Upper lobe of left lung (tissue), 6 donors: ENCODE results near the gene TJP3. TPM values are rescaled to one million over a fixed set of nuclear protein-coding genes. Genes with fewer than 3 reads are reported as not detected.

Experiments used
- ATAC-seq, 2 donors: fragments of 200-7000 bp; cut with Tn5 transposase; one replicate each; pipeline ENCODE4 v1.9.1; 2022; ENCODE audit warnings: mild to moderate bottlenecking in 2 of 2, moderate library complexity in 2 of 2; ENCODE audit not compliant: low FRiP score in 2 of 2
- DNase-seq, 2 donors: peaks; one replicate each; pipeline ENCODE4 v3.0.0-alpha.2; 2019 to 2020
- H3K27ac ChIP-seq, 4 donors: fragments of 200-600 bp; sonication (generic); one replicate each; pipeline ENCODE4 v1.5.1; 2016 to 2019
- H3K27me3 ChIP-seq, 4 donors: fragments of 200-600 bp; sonication (generic); one replicate each; pipeline ENCODE4 v1.5.1; 2017 to 2019
- H3K36me3 ChIP-seq, 4 donors: fragments of 200-600 bp; sonication (generic); one replicate each; pipeline ENCODE4 v1.5.1; 2016 to 2019
- H3K4me1 ChIP-seq, 4 donors: fragments of 200-600 bp; sonication (generic); one replicate each; pipeline ENCODE4 v1.5.1; 2018 to 2019
- H3K4me3 ChIP-seq, 4 donors: fragments of 200-600 bp; sonication (generic); one replicate each; pipeline ENCODE4 v1.5.1; 2017 to 2019; ENCODE audit warnings: mild to moderate bottlenecking in 2 of 4, moderate library complexity in 1 of 4
- H3K9me3 ChIP-seq, 4 donors: fragments of 200-600 bp; sonication (generic); one replicate each; pipeline ENCODE4 v1.5.1; 2018 to 2019
- CTCF ChIP-seq, 6 experiments: fragments of 450-650 bp in 4 of 6; fragments of 200-600 bp in 2 of 6; sonication (generic) in 2 of 6; IDR thresholded peaks; one replicate each; pipeline ENCODE4 v1.5.1; 2016 to 2019; ENCODE audit warnings: antibody characterized with exemption in 6 of 6
- EP300 ChIP-seq, 4 donors: sonication (generic); formaldehyde crosslinking; IDR thresholded peaks; one replicate each; pipeline ENCODE4 v1.5.1; 2017; ENCODE audit warnings: antibody characterized with exemption in 4 of 4, control low read depth in 2 of 4
- POLR2A ChIP-seq, 4 donors: fragments of 450-650 bp; IDR thresholded peaks; one replicate each; pipeline ENCODE4 v1.5.1; 2016 to 2017; ENCODE audit warnings: antibody characterized with exemption in 4 of 4, mild to moderate bottlenecking in 2 of 4
- POLR2AphosphoS5 ChIP-seq, 2 donors: sonication (generic); formaldehyde crosslinking; IDR thresholded peaks; one replicate each; pipeline ENCODE4 v1.5.1; 2017; ENCODE audit warnings: antibody characterized with exemption in 2 of 2
- WGBS, 2 donors: methylation state at CpG; one replicate each; pipeline ENCODE4 v1.1.5; 2017 to 2018; 5-methylcytosine and 5-hydroxymethylcytosine counted together
- small RNA-seq, 4 donors: library from RNA; depleted of rRNA; stranded (forward); fragments of <200 nt; gene quantifications; one replicate each; pipeline ENCODE3, GENCODE V24; 2016
- total RNA-seq, 6 donors: library from RNA; depleted of rRNA in 4 of 6; stranded (reverse); fragments of >200 nt in 4 of 6; gene quantifications; one replicate each; pipeline versions ENCODE4 v1.1.0 to v1.2.1, GENCODE V29; 2016 to 2021
- donor health status: DM: no; HTN: no; CAD: no; lungs with moderate emphysema.
- donor health status: DM: no; HTN: yes; CAD: no; lungs with severe emphysema.

The TJP3 gene
- total RNA-seq, 6 donors from 2014 or later: 27.2 to 94.3 (median 55.5) TPM

- ATAC-seq (no peak), DNase-seq (no peak)
- Histone ChIP-seq H3K4me3 (no peak overlapping the region), H3K36me3 (no peaks in the 10 kb centered on the region), H3K4me1 (peaks cover 4 to 15% (median 8%) of the 10 kb centered on the region in 4 donors), H3K9me3 (peaks cover 0 to 7% (median 3%) of the 10 kb centered on the region in 4 donors), H3K27me3 (peaks cover 0 to 5% (median 1%) of the 10 kb centered on the region in 4 donors), H3K27ac (no peak overlapping the region)
- 90 to 92% methylated on average over 2 of the region's 2 CpGs for WGBS, 2 donors
- TF ChIP-seq POLR2A (IDR thresholded peaks at IDR 0.05) (no peak), POLR2AphosphoS5 (IDR thresholded peaks at IDR 0.05) (no peak), EP300 (IDR thresholded peaks at IDR 0.05) (no peak), CTCF (IDR thresholded peaks at IDR 0.05) (no peak)
Observed at GRCh38 chr19:3796358-3796757, 88.2 kb downstream of the TJP3 start.

GRCh38 chr19:3798137-3798536, 90.0 kb downstream of the TJP3 start:
- DNase-seq (no peak), ATAC-seq (no peak)
- Histone ChIP-seq H3K27ac (no peak overlapping the region), H3K4me1 (peaks cover 10 to 24% (median 15%) of the 10 kb centered on the region in 4 donors), H3K4me3 (no peak overlapping the region), H3K36me3 (no peaks in the 10 kb centered on the region), H3K27me3 (peaks cover 0 to 14% (median 5%) of the 10 kb centered on the region in 4 donors), H3K9me3 (peaks cover 0 to 7% (median 3%) of the 10 kb centered on the region in 4 donors)
- no peak for TF ChIP-seq EP300 (IDR thresholded peaks at IDR 0.05)
- 61 to 66% methylated on average over 6 of the region's 6 CpGs for WGBS, 2 donors

Small RNA genes lying within 50 kb of the gene (small RNA-seq; reads per million reads assigned to genes)
- gene AC005777.1: 0 reads per million in 4 donors

Other genes with a start within 250 kb of the TJP3 start
- 1 to 10 TPM in 1 of 6 donors, not detected in 5; 1.7 TPM for gene SMIM24, start 227.9 kb upstream of the TJP3 start, total RNA-seq
- gene SMIM44, start 224.9 kb upstream of the TJP3 start, total RNA-seq: not detected
- gene DOHH, start 207.7 kb upstream of the TJP3 start, total RNA-seq: 10 to 100 TPM; 13.3 to 26.8 (median 17.3) TPM
- gene FZR1, start 202.1 kb upstream of the TJP3 start, total RNA-seq: 100 to 1,000 TPM in 1 of 6 donors, 10 to 100 TPM in 5; 19.9 to 110 (median 37.5) TPM
- 1 to 10 TPM in 3 of 6 donors, not detected in 3; 1.6 to 7.3 (median 6.2) TPM for gene TEKTIP1, start 169.2 kb upstream of the TJP3 start, total RNA-seq
- gene MFSD12, start 150.8 kb upstream of the TJP3 start, total RNA-seq: 100 to 1,000 TPM in 2 of 6 donors, 10 to 100 TPM in 4; 44.2 to 178 (median 96.0) TPM
- gene HMG20B, start 135.4 kb upstream of the TJP3 start, total RNA-seq: 100 to 1,000 TPM in 2 of 6 donors, 10 to 100 TPM in 4; 79.5 to 183 (median 85.9) TPM
- 1 to 10 TPM in 5 of 6 donors, under 1 TPM in 1; 0.91 to 5.2 (median 1.4) TPM for gene GIPC3, start 122.9 kb upstream of the TJP3 start, total RNA-seq
- 1 to 10 TPM in 5 of 6 donors, under 1 TPM in 1; 0.49 to 7.0 (median 2.6) TPM for gene TBXA2R, start 101.5 kb upstream of the TJP3 start, total RNA-seq
- gene CACTIN, start 81.6 kb upstream of the TJP3 start, total RNA-seq: 10 to 100 TPM; 21.5 to 97.4 (median 25.5) TPM
- gene PIP5K1C, start 7.9 kb upstream of the TJP3 start, total RNA-seq: 10 to 100 TPM; 24.6 to 64.1 (median 43.1) TPM
- gene APBA3, start 53.3 kb downstream of the TJP3 start, total RNA-seq: 10 to 100 TPM; 13.4 to 92.2 (median 21.6) TPM
- gene MRPL54, start 54.3 kb downstream of the TJP3 start, total RNA-seq: 10 to 100 TPM; 16.8 to 83.9 (median 65.5) TPM
- not detected for gene RAX2, start 63.8 kb downstream of the TJP3 start, total RNA-seq
- 10 to 100 TPM in 5 of 6 donors, 1 to 10 TPM in 1; 9.6 to 20.1 (median 13.1) TPM for gene MATK, start 78.0 kb downstream of the TJP3 start, total RNA-seq
- gene ZFR2, start 160.7 kb downstream of the TJP3 start, total RNA-seq: 1 to 10 TPM in 1 of 6 donors, under 1 TPM in 2, not detected in 3; 0.11 to 4.2 (median 0.30) TPM
- not detected for gene ATCAY, start 172.3 kb downstream of the TJP3 start, total RNA-seq
- gene NMRK2, start 224.7 kb downstream of the TJP3 start, total RNA-seq: not detected